K562 (cell line): ENCODE results near the gene GPR119. TPM values are rescaled to one million over a fixed set of nuclear protein-coding genes. Genes with fewer than 3 reads are reported as not detected.
A peak's percentile ranks its signal among the peaks of the same experiment; 100 is the strongest.

Experiments
- ATAC-seq: fragments of 200-7000 bp; cut with Tn5 transposase; 3 replicates; pipeline ENCODE4 v1.9.1; 2020; ENCODE audit warnings: moderate library complexity
- BruUV-seq: library from RNA; stranded (reverse); fragments of 400-500 nt; replicated peaks from 2 replicates; lab custom pipeline; 2021; lab: Mats Ljungman, UMichigan
- CTCF ChIA-PET: fragments of 300-600 bp; formaldehyde crosslinking; extraction: SDS; loops from one replicate; lab custom pipeline; 2021; ENCODE audit warnings: low intra/inter-chr PET ratio; lab: Yijun Ruan, JAX
- POLR2A ChIA-PET: fragments of 300-600, 350-650 bp; sonication (Branson Sonifier 250); formaldehyde crosslinking; extraction: SDS; loops from one replicate; lab custom pipeline; 2021; ENCODE audit warnings: antibody characterized with exemption, inconsistent platforms; lab: Yijun Ruan, JAX
- DNase-seq, 4 experiments: peaks; one replicate each; pipeline versions ENCODE4 v3.0.0 to v3.0.0-alpha.2; 2011 to 2018; ENCODE audit warnings: low spot score in 3 of 4, mixed read lengths in 3 of 4; ENCODE audit errors: extremely low read depth in 1 of 4
- FAIRE-seq: peaks from 2 replicates; lab custom pipeline; 2011; peaks lifted over from hg19 to GRCh38; lab: Jason Lieb, UNC
- H2AFZ ChIP-seq: 2 replicates; pipeline ENCODE4 v1.6.0; 2011; ENCODE audit warnings: low read depth, low read length, control low read depth, inconsistent platforms
- H3K27ac ChIP-seq: fragments of 200-600 bp; 3 replicates; pipeline ENCODE4 v1.8.0; 2011; ENCODE audit warnings: low read depth, mild to moderate bottlenecking, control low read depth, inconsistent platforms, low read length, moderate library complexity, mixed read lengths; ENCODE audit errors: extremely low read depth
- H3K27me3 ChIP-seq, 2 experiments: fragments of 300-600 bp in 1 of 2; 2 replicates in 1 of 2; 3 replicates in 1 of 2; pipeline versions ENCODE4 v1.6.0 to v1.8.0; 2011; ENCODE audit warnings: inconsistent platforms in 2 of 2, low read length in 2 of 2, mild to moderate bottlenecking in 1 of 2, mixed read lengths in 1 of 2, moderate library complexity in 1 of 2; ENCODE audit not compliant: control insufficient read depth in 2 of 2, insufficient read depth in 2 of 2
- H3K36me3 ChIP-seq: fragments of 300-600 bp; 3 replicates; pipeline ENCODE4 v1.8.0; 2011; ENCODE audit warnings: mild to moderate bottlenecking, low read length, inconsistent platforms; ENCODE audit not compliant: control insufficient read depth, insufficient read depth
- H3K4me1 ChIP-seq, 2 experiments: fragments of 200-600 bp in 1 of 2; replicated peaks in 1 of 2; 2 replicates in 1 of 2; 3 replicates in 1 of 2; pipeline versions ENCODE4 v1.5.1 to v1.8.0; 2011; ENCODE audit warnings: inconsistent platforms in 2 of 2, low read length in 2 of 2, mild to moderate bottlenecking in 1 of 2, mixed read lengths in 1 of 2, moderate library complexity in 1 of 2; ENCODE audit not compliant: control insufficient read depth in 2 of 2, insufficient read depth in 2 of 2
- H3K4me2 ChIP-seq: 2 replicates; pipeline ENCODE4 v1.6.1; 2011; ENCODE audit warnings: low read length, control low read depth, inconsistent platforms, mixed read lengths; ENCODE audit not compliant: insufficient read depth
- H3K4me3 ChIP-seq: fragments of 200-600 bp; sonication (generic), shearing (Covaris generic); 2 replicates; pipeline ENCODE4 v1.5.1; 2016; ENCODE audit warnings: control low read depth, inconsistent platforms
- H3K79me2 ChIP-seq: fragments of 200-600 bp; 3 replicates; pipeline ENCODE4 v1.8.0; 2011; ENCODE audit warnings: low read length, inconsistent platforms; ENCODE audit not compliant: control insufficient read depth, insufficient read depth
- H3K9ac ChIP-seq, 2 experiments: 2 replicates each; pipeline versions ENCODE4 v1.6.0 to v1.6.1; 2011; ENCODE audit warnings: low read depth in 2 of 2, low read length in 2 of 2, control low read depth in 1 of 2, inconsistent platforms in 1 of 2, mild to moderate bottlenecking in 1 of 2, mixed read lengths in 1 of 2; ENCODE audit not compliant: insufficient read depth in 1 of 2
- H3K9me1 ChIP-seq: one replicate; pipeline ENCODE4 v1.6.0; 2011; ENCODE audit warnings: inconsistent platforms, mild to moderate bottlenecking, low read length, moderate library complexity; ENCODE audit not compliant: control insufficient read depth, insufficient read depth
- H3K9me3 ChIP-seq: replicated peaks from 2 replicates; pipeline ENCODE4 v1.5.1; 2011; ENCODE audit warnings: low read depth, low read length, inconsistent platforms; ENCODE audit not compliant: control insufficient read depth, insufficient read depth
- H4K20me1 ChIP-seq: replicated peaks from 2 replicates; pipeline ENCODE4 v1.6.1; 2011; ENCODE audit warnings: low read length, inconsistent platforms, mixed read lengths; ENCODE audit not compliant: control insufficient read depth, insufficient read depth
- CREM ChIP-seq: IDR thresholded peaks from 2 replicates; pipeline ENCODE4 v1.6.1; 2014; ENCODE audit warnings: antibody characterized with exemption, low read depth
- CTCFL ChIP-seq: IDR thresholded peaks from 2 replicates; pipeline ENCODE4 v1.6.1; 2011; ENCODE audit warnings: borderline replicate concordance, low read depth, mild to moderate bottlenecking, moderate library complexity, low read length; ENCODE audit not compliant: insufficient read depth, poor library complexity, severe bottlenecking
- CXXC5 ChIP-seq: fragments of 250-450 bp; sonication (Bioruptor Pico); IDR thresholded peaks from 2 replicates; pipeline ENCODE4 v1.8.0; 2022; ENCODE audit warnings: inconsistent platforms, mild to moderate bottlenecking, moderate library complexity
- HMGN3 ChIP-seq: IDR thresholded peaks from 2 replicates; pipeline ENCODE4 v1.6.1; 2011; ENCODE audit warnings: borderline replicate concordance, low read depth, mild to moderate bottlenecking, mixed read lengths, low read length; ENCODE audit not compliant: insufficient read length; ENCODE audit errors: extremely low read depth
- IRF9 ChIP-seq: fragments of 450-650 bp; IDR thresholded peaks from 2 replicates; pipeline ENCODE4 v1.6.1; 2016; ENCODE audit warnings: missing biosample characterization, missing genetic modification characterization
- JUND ChIP-seq, 2 experiments: IDR thresholded peaks; 2 replicates in 1 of 2; 3 replicates in 1 of 2; pipeline ENCODE4 v1.6.1; 2011; ENCODE audit warnings: borderline replicate concordance in 2 of 2, low read depth in 2 of 2, low read length in 2 of 2, improper control_type of control experiment in 1 of 2, missing biosample characterization in 1 of 2, missing genetic modification characterization in 1 of 2, missing genetic modification reagents in 1 of 2
- KDM5B ChIP-seq: fragments of 200-600 bp; sonication (generic); IDR thresholded peaks from 2 replicates; pipeline ENCODE4 v1.6.1; 2012; ENCODE audit warnings: low read depth, mild to moderate bottlenecking, moderate library complexity, low read length, control low read depth, inconsistent platforms; ENCODE audit not compliant: insufficient replicate concordance
- L3MBTL2 ChIP-seq: fragments of 450-650 bp; IDR thresholded peaks from 2 replicates; pipeline ENCODE4 v1.6.1; 2016; ENCODE audit warnings: mild to moderate bottlenecking, moderate library complexity
- PHF8 ChIP-seq: fragments of 200-600 bp; sonication (generic); IDR thresholded peaks from 2 replicates; pipeline ENCODE4 v1.6.1; 2012; ENCODE audit warnings: mixed run types, mild to moderate bottlenecking, inconsistent platforms, low read length, moderate library complexity, borderline replicate concordance
- PML ChIP-seq: IDR thresholded peaks from 2 replicates; pipeline ENCODE4 v1.6.1; 2012; ENCODE audit warnings: low read length, inconsistent platforms
- POLR2A ChIP-seq: fragments of 450-650 bp; conservative IDR thresholded peaks from 2 replicates; pipeline ENCODE4 v1.6.1; 2016
- RBBP5 ChIP-seq: fragments of 200-600 bp; sonication (generic); IDR thresholded peaks from 2 replicates; pipeline ENCODE4 v1.6.1; 2012; ENCODE audit warnings: borderline replicate concordance, mild to moderate bottlenecking, low read length, control low read depth, inconsistent platforms; ENCODE audit not compliant: insufficient read depth, poor library complexity, severe bottlenecking
- SAFB2 ChIP-seq: fragments of 200-400 bp; formaldehyde crosslinking; IDR thresholded peaks from 2 replicates; pipeline ENCODE4 v1.6.1; 2018; ENCODE audit warnings: borderline replicate concordance, low read length, low read depth, moderate library complexity; ENCODE audit not compliant: severe bottlenecking
- SMAD3 ChIP-seq: fragments of 450-650 bp; formaldehyde crosslinking; conservative IDR thresholded peaks from 2 replicates; pipeline ENCODE4 v1.4.0; 2020; ENCODE audit warnings: mild to moderate bottlenecking
- TAF9B ChIP-seq: fragments of 450-650 bp; IDR thresholded peaks from 2 replicates; pipeline ENCODE4 v1.6.1; 2018; ENCODE audit warnings: mild to moderate bottlenecking; ENCODE audit not compliant: partially characterized antibody
- THRA ChIP-seq: fragments of 450-650 bp; IDR thresholded peaks from 2 replicates; pipeline ENCODE4 v1.6.1; 2017; ENCODE audit warnings: mild to moderate bottlenecking, moderate library complexity
- WGBS: fragments of 100-300 bp; shearing (Covaris generic); methylation state at CpG from one replicate; pipeline ENCODE4 v1.1.6; 2016; ENCODE audit warnings: low coverage, mixed read lengths; ENCODE audit not compliant: insufficient coverage; ENCODE audit errors: missing lambda C conversion rate; 5-methylcytosine and 5-hydroxymethylcytosine counted together
- in situ Hi-C: fragments of 300-500 bp; cut with MboI; formaldehyde crosslinking; loops from 4 replicates; pipeline ENCODE4 v1.15.0; 2018; ENCODE audit warnings: inconsistent platforms, mixed read lengths
- intact Hi-C: fragments of 100-400 bp; cut with micrococcal nuclease; formaldehyde crosslinking; loops from 2 replicates; pipeline ENCODE4 v1.14.2; 2022
- polyA plus RNA-seq, 8 experiments: library from polyadenylated mRNA; depleted of rRNA in 4 of 8; stranded (reverse) in 5 of 8; unstranded in 3 of 8; fragments of >200 nt; fragmentation: Nextera tagmentation in 2 of 8; fragmentation: Illumina TruSeq in 1 of 8; extraction: Ambion mirVana in 2 of 8; extraction: Trizol in 1 of 8; gene quantifications; 2 replicates each; pipeline versions ENCODE4 v1.2.1 to v1.2.3, GENCODE V29; 2011 to 2014; ENCODE audit warnings: inconsistent platforms in 1 of 8, missing spikeins in 1 of 8
- total RNA-seq, 7 experiments: library from RNA; depleted of rRNA in 6 of 7; stranded (reverse); fragments of >200 nt in 6 of 7; fragmentation: Illumina TruSeq in 2 of 7; extraction: Trizol in 2 of 7; gene quantifications; 2 replicates each; pipeline versions ENCODE4 v1.2.1 to v1.2.3, GENCODE V29; 2011 to 2021; ENCODE audit warnings: low replicate concordance in 1 of 7

GPR119 gene
- total and polyA plus RNA-seq, 9 of the 15 experiments (the other 6 are each of a cell fraction or from before 2014, with no cell fraction given), result not detected

- Histone ChIP-seq H3K36me3 (peaks cover 19% of the 10 kb centered on the region; the same call in 2 of the 3 replicates), H2AFZ (peak within 1 kb of the TSS; percentile 99), H3K4me1 (no peaks in the 10 kb centered on the region; a peak in 2 of 5 replicates), H4K20me1 (no peaks in the 10 kb centered on the region), H3K27me3 (no peaks in the 10 kb centered on the region), H3K9me3 (no peaks in the 10 kb centered on the region; the same call in 1 of the 2 replicates), H3K9ac (peak within 1 kb of the TSS; percentile 92 to 99), H3K4me2 (peak within 1 kb of the TSS; percentile 99), H3K9me1 (no peaks in the 10 kb centered on the region), H3K27ac (peak within 1 kb of the TSS; percentile 92), H3K79me2 (peaks cover 27% of the 10 kb centered on the region), H3K4me3 (peak within 1 kb of the TSS; percentile 68)
- intact Hi-C loops (no loop called here), in situ Hi-C loops (no loop called here)
- ChIA-PET POLR2A (interaction anchor here (0.5 to 1.1 kb wide), 5 partner anchors 12 to 141 kb away, joined by 3 to 5 read pairs (median 4); partner anchors contain the start of gene SLC25A14), CTCF (no interaction called here)
- under 1% methylated on average over 32 of the region's 47 CpGs for WGBS
- peak; percentile 80 for FAIRE-seq
- peak; percentile 98 for ATAC-seq
- BruUV-seq, result TSS peak; percentile 97
- peak; percentile 90 to 96 (median 95) for DNase-seq
- TF ChIP-seq PML, result peak; percentile 84; the same call in 1 of the 2 replicates
- no peak for TF ChIP-seq CTCFL
- TF ChIP-seq THRA, result no peak
- no peak for TF ChIP-seq SAFB2
- TF ChIP-seq CREM, result peak; percentile 80
- peak; percentile 88 for TF ChIP-seq POLR2A
- peak; percentile 85; the same call in 1 of the 2 replicates for TF ChIP-seq PHF8
- no peak for TF ChIP-seq SMAD3
- peak; percentile 64 for TF ChIP-seq RBBP5
- no peak for TF ChIP-seq JUND (IDR thresholded peaks at IDR 0.05; ENCODE audit: borderline replicate concordance, low read depth, low read length)
- TF ChIP-seq JUND (tag; IDR thresholded peaks at IDR 0.05; ENCODE audit: borderline replicate concordance, low read depth, low read length), result no peak
- TF ChIP-seq L3MBTL2, result peak; percentile 43; the same call in 1 of the 2 replicates
- TF ChIP-seq CXXC5 (CRISPR knock-in tag), result peak; percentile 61
- TF ChIP-seq KDM5B, result peak; percentile 76
- TF ChIP-seq TAF9B, result peak; percentile 68
- peak; percentile 46 for TF ChIP-seq HMGN3
- no peak for TF ChIP-seq IRF9
These were observed 16.1 kb upstream of the GPR119 start, which contains the start of gene RBMX2 for GRCh38 chrX:130401415-130402207. Gene RBMX2, plus strand, starts transcription at chrX:130401987. Its CDS starts 46 bp downstream, at chrX:130402033.
